Erythroblast (primary cell): ENCODE data around the gene PTGES3.
"Not testable (repeated sequence)": the region's sequence is repeated elsewhere in the genome, so short reads cannot be mapped to it uniquely, and the experiment has no call there.

ENCODE experiments used
- DNase-seq, 2 experiments: peaks; one replicate each; lab custom pipeline; 2025; lab: John Stamatoyannopoulos, UW
- GATA1 ChIP-seq: IDR thresholded peaks from 2 replicates; pipeline ENCODE4 v1.6.1; 2011; ENCODE audit warnings: low read depth, mild to moderate bottlenecking, control low read depth, low read length, moderate library complexity
- POLR2A ChIP-seq: IDR thresholded peaks from 2 replicates; pipeline ENCODE4 v1.6.1; 2011; ENCODE audit warnings: mild to moderate bottlenecking, low read length

PTGES3 gene

GRCh38 chr12:56657416-56658379 lies 30.4 kb downstream of the PTGES3 start:
- DNase-seq = no peak
- no peak for TF ChIP-seq GATA1
- TF ChIP-seq POLR2A = no peak

- peak; percentile 28 to 30 for DNase-seq
Measured at GRCh38 chr12:56653781-56654180, 34.3 kb downstream of the PTGES3 start.

GRCh38 chr12:56648023-56648422 lies 40.1 kb downstream of the PTGES3 start:
- not testable (repeated sequence) for DNase-seq

GRCh38 chr12:56645717-56646446 lies 42.2 kb downstream of the PTGES3 start, which contains the start of gene ATP5F1B:
TSS of gene ATP5F1B (minus strand) at chr12:56645984. CDS start at chr12:56645963, 21 bp downstream.
- DNase-seq = peak; percentile 98 to 100
- TF ChIP-seq GATA1 (no peak), POLR2A (peak; percentile 100)

- TF ChIP-seq POLR2A (no peak), GATA1 (no peak)
- DNase-seq = peak; percentile 62 to 74
Measured at GRCh38 chr12:56645201-56645716, 42.8 kb downstream of the PTGES3 start.

GRCh38 chr12:56644654-56645053 lies 43.4 kb downstream of the PTGES3 start:
- peak in 1 of 2 experiments; percentile 46 for DNase-seq
- TF ChIP-seq GATA1 = no peak
- no peak for TF ChIP-seq POLR2A

GRCh38 chr12:56641219-56641618 lies 46.9 kb downstream of the PTGES3 start:
- TF ChIP-seq POLR2A (no peak), GATA1 (no peak)
- DNase-seq = no peak

GRCh38 chr12:56637621-56638020 lies 50.5 kb downstream of the PTGES3 start:
- DNase-seq = no peak
- no peak for TF ChIP-seq GATA1
- no peak for TF ChIP-seq POLR2A

GRCh38 chr12:56636675-56637540 lies 51.2 kb downstream of the PTGES3 start:
- peak; percentile 99 to 100 for DNase-seq
- TF ChIP-seq GATA1 (no peak), POLR2A (no peak)

- TF ChIP-seq POLR2A (peak; percentile 72), GATA1 (no peak)
- DNase-seq = peak; percentile 91 to 94
Measured at GRCh38 chr12:56635806-56636674, 52.0 kb downstream of the PTGES3 start.

GRCh38 chr12:56634837-56635791 lies 53.0 kb downstream of the PTGES3 start:
- TF ChIP-seq POLR2A = peak; percentile 52
- TF ChIP-seq GATA1 = no peak
- peak; percentile 72 to 86 for DNase-seq
